Measurements from ENCODE around the gene PCDH1.
"Not testable (repeated sequence)": the region's sequence is repeated elsewhere in the genome, so short reads cannot be mapped to it uniquely, and the experiment has no call there.

The PCDH1 gene

DNA sequence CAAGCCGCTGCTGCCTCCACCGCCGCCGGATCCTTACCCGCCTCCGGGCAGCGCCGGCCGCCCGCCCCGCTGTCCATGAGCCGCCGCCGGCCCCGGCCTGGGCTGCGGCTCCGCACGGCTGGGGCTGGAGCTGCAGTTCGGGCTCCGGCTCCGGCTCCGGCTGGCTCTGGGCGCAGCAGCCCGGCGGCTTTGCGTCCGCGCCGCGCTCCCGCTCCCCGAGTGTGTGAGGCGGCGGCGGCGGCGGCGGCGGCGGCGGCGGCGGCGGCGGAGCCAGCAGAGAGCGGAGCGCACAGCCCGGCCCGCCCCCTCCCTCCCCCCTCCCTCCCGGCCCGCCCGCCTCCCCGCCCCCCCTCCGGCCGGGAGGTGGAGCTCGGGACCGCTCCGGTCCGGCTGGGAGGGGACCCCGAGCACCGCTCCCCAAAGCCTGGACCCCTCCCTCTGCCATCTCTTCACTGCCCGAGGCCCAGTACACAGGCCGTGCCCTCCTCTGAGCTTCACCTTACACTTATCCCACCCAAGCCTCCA is at the start of gene PCDH1:
Gene PCDH1, minus strand, starts transcription at position 225 of the 525 bp plus-strand sequence. Its CDS starts 148 bp downstream, at position 77.
- DNase-seq, result no peak

DNA sequence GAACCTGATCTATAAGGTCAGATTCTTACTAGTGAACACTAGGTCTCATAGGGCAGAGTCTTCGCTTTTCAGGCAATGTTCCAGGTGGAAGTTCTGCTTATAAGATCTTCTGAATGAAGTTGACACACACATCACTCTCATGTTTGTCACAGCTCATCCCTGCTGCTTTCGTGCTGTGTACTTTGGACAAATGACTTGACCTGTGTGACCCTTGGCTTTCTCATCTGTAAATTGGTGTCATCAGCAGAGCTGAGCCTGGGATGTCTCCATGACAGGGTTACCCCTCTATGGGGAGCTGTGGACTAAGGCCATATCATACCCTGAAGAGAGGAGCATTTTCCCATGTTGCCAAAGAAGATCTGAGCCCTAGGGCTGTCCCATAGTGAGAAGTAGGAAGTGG is 48.2 kb upstream of the PCDH1 start:
- no peak for DNase-seq

DNA sequence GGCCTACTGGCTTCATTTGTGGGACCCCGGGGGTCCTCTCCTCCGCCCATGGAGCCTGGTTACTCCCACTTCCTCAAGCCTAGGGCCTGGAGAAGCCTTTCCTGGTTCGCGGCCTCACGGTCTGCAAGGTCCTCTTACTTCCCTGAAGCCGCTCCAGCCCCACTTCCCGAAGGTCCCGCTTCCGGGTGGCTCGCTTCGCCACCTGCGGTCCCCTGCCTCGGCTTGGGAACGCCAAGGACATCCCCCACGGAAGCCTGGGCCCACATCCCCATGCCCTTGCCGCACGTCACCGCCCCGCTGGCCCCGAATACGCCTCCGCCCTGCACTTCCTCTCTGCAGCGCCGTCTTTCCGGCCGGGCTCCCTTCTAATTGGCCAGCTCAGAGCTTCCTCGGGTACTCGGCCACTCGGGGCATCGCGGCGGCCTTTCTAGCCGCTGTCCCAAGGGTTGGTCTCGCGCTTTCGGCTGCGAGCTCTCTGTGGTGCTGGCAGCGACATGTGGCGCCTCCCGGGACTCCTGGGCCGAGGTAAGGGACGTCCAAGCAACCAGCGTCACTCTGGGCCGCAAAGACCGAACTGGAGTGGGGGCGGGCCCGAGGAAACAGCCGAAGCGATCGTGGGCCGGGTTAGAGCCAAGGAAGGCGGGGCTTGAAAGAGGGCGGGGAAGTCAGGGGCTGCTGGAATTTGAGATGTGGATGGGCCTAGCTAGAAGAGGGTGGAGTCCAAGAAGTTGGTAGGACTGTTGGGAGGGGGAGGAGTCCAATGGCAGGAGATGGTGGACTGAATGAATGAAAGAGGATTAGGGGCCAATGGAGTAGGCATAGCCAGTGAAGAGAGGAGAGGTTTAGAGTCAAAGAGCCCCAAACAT is 45.5 kb upstream of the PCDH1 start, which contains the start of gene DELE1:
Gene DELE1, plus strand, starts transcription at position 424 of the 866 bp plus-strand sequence. Its CDS starts 71 bp downstream, at position 495.
- DNase-seq, result peak; percentile 96

DNA sequence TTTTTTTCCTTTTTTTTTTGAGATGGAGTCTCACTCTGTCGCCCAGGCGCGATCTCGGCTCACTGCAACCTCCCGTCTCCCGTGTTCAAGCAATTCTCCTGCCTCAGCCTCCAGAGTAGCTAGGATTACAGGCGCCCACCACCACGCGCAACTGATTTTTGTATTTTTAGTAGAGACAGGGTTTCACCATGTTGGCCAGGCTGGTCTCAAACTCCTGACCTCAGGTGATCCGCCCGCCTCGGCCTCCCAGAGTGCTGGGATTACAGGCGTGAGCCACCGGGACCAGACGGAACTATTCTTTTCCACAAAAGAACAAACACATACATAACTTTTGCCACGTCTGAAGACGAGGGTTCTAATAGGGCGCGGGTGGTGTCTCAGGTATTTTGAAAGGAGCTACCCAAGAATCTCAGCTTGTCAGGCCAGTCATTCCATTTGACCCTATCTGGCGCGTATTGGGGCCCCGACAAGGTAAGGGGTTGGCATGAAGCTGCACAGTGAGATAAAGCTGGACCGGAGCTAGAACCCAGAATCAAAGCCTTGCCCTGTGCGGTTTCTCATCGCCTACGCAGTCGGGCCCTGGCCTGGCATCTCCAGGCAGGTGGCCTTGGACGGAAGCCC is 44.7 kb upstream of the PCDH1 start:
- DNase-seq, result not testable (repeated sequence)

DNA sequence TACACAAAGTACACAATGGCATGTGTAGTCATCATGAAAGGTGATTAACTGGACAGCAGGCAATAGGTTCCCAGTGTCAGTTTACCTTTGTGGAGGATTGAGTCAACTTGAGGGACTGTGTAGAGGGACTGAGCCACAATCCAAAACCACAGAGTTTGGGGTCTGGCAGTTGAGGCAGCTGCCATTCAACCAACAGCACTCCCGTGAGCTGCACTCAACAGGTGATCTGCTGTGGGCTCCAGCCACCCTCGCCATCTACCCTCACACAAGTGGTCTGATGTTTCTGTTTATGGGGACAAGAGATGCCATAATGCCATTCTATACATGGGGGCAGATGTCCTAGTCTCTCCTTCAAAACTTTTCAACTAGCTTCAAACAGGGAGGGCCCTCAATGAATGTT is 42.6 kb upstream of the PCDH1 start:
- DNase-seq, result no peak

DNA sequence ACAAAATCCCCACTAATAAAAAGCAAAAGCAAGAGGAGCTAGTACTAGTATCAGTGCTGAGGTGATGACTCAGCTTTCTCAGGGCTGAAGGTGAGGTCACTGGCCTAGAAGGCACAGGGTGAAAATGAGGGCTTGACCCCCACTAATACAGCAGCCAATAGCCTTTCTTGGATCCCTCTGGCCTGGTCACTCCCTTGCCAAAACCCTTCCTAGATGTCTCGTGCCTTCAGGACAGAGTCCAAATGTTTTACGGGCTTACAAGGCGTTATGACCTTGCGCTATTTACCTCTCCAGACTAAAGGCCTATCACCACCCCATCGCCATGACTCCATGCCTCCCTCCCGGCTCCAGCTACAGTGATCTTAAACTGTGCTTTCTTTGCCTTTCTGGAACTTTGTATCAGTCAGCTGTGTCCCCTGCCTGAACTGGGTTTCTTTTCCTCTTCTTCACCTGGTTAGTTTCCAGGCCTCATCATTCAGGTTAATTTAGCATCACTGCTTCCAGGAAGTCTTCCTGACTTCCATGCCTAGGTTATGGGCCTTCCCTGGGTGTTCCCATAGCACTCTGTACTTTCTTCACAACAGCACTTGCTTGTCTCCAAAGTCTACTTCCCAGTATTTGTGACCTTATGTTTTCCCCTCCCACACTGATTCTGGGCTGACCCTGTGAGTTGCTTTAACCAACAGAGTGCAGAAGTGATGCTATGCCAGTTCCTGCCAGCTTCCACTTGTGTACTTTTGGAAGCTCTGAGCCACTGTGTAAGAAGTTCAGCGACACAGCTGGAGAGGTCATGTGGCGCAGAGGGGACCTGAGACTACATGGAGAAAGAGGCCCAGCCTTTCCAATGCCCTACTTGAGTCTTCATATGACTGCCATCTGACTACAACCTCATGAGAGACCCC is 41.3 kb upstream of the PCDH1 start:
- DNase-seq, result peak; percentile 80

DNA sequence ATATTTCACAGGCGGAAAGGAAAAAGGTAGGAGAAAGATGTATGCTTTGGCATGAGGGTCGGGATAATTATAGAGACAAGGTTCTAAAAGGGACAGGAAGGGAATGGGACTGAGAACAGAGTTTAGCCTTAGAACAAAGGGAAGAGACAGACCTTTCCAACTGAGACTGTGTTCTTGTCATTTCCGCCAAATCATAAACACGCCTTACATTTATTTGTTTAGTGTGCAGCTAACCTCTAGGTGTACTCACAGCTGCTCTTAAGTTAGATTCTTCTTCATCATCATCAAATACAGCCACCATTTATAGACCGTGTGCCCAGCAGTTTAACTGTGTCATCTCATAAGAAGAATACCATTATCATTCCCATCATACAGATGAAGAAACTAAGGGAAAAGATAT is 39.5 kb upstream of the PCDH1 start:
- no peak for DNase-seq

DNA sequence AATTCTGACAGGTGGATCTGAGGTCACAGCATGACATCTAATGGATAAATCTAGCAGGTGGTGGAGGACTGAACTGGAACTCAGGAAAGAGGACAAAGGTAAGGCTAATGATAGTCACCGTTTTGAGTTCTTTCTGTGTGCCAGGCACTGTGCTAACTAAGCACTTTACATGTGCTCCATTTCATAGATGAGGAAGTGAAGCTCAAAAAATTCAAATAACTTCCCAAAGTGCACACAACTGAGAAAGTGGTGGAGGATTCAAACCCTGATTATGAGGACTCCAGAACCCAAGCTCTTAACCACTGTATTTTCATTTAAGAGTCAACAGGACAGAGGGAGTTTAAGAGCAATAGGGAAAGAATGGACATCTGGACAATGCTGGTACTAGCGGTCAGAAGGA is 38.3 kb upstream of the PCDH1 start:
- DNase-seq, result peak; percentile 13

DNA sequence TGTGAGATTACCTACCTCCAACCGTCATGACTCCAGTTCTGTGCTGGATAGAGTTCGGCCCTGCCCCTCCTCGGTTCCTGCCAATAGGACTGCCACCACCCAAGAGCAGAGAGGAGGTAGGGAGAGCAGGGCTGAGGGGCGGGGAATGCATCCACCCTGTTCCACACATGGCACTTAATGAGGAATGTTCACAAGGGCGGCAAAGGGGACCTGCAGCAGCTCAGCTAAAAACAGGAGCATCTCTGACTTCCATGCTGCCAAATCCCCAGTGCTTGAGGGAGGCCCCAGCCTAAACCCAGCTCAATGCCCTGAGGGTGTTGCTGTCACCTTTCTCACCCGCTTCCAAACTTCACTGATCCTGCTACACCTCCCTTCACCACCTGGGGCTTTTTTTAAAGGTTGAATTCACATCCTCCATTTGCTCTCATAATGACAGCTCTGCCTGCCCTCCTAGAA is 37.7 kb upstream of the PCDH1 start:
- no peak for DNase-seq

DNA sequence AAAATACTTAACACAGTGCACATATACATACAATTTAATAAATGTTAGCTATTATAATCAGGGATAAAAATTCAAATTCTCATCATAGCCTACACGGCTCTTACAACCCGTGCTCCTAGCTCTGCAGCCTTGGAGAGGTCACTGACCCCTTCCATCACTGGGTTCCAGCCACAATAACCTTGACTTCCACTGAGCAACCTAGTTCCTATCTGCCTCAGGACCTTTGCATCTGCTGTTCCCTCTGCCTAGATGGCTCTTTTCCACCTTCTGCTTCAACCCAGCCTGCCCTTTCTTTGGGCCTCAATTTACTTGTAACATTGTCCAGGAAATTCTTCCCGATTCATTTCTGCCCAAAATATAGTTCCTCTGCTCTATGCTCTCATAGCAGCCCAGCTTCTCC is 36.6 kb upstream of the PCDH1 start:
- DNase-seq, result no peak

DNA sequence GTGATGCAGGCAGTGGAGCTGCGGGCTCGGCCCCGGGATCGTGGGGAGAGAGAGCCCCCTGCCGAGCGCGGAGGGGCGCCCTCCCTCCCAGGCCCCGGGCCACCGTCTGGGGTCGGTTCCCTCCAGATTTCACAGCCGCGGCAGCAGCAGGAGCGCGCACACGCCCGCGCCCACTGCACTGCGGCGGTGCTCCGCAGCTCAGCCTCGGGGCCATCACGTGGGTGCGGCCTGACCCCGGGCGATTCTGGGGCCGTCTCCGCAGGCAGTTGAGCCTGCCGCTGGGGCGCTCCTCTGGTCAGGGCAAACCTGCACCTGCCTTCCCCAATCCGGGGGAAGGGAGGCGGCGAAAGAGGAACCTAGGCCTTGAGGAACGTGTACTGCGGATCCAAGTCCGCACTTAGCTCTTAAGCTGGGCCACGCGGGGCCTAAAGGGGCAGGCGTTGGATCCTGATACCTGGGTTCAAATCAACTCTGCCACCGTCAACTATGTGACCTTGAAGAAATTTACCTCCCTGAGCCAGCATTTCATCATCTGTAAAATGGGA is 36.1 kb upstream of the PCDH1 start:
- peak; percentile 45 for DNase-seq

DNA sequence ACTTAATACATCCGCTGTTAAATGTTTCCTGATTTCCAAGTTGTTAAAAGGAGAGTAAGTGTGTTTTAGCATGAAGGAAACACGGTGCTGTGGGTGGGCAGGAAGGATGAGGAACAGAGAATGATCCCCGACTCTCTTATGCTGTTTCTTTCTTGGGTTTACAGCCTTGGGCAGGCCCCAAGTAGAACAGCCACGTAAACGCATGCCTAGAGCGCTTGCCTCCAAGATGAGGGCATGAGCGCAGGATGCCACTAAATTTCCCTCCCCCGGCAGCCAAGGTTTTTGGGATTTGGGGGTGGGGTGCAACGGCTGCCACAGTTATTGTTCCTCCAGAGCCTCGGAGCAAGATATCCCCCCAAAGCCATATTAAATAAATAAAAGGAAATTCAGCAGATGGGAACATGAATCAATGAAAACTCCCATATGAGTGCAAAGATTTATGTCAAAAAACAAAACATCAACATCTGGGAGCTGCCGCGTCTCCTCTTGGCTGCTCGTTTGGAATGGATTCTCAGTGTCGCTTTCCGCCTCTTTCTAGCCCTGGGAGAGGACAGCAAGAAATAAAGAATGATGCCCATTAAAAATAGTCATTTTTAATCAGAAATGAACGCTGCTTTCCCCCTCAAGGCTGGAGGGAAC is 35.5 kb upstream of the PCDH1 start:
- no peak for DNase-seq

DNA sequence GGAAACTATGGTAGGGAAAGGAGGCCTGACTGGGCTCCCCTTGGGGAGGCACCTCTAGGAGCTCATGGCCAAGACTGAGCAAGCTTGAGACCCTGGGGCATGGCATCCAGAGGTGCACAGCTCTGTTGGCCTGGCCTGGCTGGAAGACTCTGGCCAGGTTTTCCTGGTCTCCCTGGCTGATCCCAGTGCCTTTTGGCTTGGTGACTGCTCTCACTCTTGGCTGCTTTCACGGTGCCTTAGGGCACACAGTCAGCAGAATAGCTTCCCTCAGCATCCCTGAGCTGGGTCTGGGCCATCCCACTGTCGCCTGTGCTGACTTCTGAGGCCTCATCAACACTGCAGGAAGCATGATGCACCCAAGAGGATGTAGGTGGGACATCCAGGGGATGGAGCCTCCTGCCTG is 32.1 kb upstream of the PCDH1 start:
- DNase-seq, result no peak

DNA sequence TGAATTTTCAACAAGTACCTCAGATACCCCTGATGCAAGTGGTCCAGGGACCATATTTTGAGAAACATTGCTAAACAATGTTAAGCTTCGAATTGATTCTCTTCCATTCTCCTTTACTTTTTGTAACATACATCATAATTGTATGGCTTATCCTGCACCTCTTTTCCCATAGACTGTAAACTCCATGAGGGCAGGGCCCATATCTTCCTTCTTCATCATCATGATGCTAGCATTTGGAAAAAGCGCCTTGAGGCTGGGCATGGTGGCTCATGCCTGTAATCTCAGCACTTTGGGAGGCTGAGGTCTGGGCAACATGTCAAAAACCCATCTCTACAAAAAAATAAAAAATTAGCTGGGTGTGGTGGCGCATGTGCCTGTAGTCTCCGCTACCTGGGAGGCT is 31.0 kb upstream of the PCDH1 start:
- DNase-seq, result no peak

DNA sequence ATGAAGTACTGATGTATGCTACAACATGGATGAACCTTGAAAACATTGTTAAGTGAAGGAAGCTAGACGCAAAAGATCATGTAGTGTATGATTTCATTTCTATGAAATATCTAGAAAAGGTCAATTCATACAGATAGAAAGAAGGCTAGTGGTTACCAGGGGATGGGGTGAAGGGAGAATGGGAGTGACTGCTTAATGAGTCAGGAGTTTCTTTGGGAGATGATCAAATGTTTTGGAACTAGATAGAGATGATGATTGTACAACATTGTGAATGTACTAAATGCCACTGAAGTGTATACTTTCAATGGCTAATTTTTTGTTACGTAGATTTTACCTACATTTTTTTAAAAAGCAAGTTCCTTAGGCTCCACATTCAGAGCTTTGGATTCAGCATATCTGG is 30.6 kb upstream of the PCDH1 start:
- no peak for DNase-seq

DNA sequence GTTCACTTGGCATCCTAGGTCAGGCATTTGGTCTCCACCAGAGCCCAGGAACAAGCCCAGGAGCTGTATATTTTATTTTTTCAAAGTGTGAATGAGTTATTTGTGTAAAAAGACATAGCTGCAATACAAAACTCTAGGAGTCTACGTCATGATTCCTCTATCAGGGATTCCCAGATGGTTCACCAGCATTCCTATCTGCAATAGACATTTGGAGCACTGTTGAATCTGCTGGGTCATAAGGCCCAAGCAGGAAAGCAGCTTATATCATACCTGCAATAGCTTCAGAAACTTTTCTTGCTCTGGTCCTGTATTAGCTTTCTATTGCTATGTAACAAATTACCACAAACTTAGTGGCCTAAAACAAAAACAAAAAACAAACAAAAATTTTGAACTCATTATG is 28.8 kb upstream of the PCDH1 start:
- no peak for DNase-seq

DNA sequence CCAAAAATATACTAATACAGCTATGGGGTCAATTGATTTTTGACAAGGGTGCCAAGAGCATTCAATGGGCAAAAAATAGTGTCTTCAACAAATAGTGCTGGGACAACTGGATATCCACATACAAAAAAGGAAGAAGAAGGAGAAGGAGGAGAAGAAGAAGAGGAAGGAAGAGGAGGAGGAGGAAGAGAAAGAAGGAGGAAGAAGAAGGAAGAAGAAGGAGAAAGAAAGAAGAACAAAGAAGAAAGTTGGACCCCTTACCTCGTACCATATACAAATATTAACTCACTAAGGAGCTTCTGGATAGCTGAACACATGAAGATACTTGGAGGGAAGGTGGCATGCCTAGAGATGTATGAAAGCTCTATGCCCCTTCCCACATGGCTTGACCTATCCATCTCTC is 28.3 kb upstream of the PCDH1 start:
- DNase-seq, result no peak

DNA sequence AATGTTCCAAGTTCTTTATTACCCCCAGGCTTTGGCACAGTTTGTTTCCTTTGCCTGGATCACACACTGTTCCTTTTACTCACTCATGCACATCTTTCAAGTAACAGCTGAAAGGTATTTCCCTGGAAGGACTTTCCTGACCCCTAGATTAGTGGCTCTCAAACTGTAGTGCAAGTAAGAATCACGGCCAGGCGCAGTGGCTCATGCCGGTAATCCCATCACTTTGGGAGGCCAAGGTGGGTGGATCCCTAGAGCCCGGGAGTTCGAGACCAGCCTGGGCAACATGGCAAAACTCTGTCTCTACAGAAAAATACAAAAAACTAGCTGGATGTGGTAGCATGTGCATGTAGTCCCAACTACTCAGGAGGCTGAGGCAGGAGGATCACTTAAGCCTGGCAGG is 26.3 kb upstream of the PCDH1 start:
- DNase-seq, result no peak

DNA sequence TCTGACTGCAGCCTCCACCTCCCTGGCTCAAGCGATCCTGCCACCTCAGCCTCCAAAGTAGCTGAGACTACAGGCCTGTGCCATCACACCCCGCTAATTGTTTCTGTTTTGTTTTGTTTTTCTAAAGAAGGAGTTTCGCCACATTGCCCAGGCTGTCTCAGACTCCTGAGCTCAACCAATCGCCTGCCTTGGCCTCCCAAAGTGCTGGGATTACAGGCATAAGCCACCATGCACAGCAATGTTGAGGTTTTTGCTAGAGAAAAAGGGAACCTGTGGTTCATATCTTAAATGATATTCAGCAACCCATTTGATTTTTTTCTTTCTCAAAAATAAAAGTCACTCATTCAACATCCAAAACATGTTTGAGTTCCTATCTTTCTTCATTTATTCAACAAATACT is 25.1 kb upstream of the PCDH1 start:
- peak; percentile 79 for DNase-seq

DNA sequence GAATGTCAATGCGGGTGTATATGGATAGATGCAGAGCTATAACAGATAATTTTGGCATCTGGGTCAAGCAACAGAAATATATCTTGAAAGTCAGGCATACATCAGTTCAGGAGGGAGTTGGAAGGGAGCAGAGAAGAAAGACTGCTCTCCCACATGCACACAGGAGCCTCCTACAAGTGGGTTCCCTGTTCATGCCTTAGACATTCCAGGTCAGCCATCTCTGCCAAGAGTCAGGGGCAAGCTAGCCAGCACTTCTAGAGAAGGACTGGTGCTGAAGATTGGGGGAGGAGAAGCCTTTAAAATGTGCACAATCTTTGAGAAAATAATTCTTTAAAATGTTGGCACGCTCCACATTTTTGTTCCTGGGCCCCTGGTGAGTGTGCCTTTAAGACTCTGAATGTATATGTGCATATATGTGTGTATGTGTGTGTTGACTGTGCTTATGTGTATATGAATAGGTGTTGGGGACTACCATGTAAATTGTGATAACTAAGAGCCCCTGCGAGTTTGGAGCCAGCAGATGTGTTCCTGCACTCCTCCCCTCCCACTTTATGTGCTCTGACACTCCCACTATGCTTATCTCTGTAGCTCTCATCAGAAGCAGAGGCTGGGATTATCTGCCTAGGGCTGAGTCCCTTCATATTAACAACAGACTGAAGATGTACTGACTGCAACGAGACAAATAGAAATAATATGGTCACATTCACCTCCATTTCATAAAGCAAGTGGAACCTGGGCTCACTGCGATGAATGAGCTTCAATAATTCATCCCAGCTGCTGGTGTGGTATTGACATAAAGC is 24.0 kb upstream of the PCDH1 start:
- no peak for DNase-seq

DNA sequence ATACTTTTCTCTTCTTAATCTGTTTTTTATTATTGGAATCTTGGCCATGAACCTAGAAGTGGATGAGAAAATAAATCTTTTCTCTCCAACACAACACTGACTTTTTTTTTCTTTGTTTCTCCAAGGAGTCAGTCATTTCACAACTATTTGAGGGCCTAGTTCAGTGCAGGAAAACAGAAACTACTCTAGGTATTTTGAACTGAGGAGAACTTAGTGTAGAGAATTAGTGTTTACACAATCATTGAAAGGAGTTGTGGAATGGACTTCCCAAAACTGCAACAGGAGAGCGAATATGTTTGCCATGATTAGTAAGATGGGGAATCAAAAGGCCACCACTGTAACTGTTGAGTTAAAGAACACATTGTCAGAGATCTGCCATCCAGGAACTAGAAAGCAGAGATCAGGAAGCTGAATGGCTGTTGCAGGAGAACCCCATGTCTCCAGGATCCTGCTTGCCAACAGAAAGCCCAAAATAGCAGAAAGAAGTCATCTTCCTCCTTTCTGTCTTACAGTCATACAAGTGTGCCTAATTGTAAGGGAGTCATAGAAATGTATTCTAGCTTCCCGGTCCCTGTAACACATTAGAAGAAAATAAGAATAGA is 20.3 kb upstream of the PCDH1 start:
- DNase-seq, result peak; percentile 58
